DMS153 (cell line): ENCODE results near the gene GGA1.
"Not testable (repeated sequence)": the region's sequence is repeated elsewhere in the genome, so short reads cannot be mapped to it uniquely, and the experiment has no call there.

Source experiments
- DNase-seq: peaks from one replicate; lab custom pipeline; 2025; lab: John Stamatoyannopoulos, UW

The GGA1 gene

GRCh38 chr22:37650463-37651136 is 42.0 kb downstream of the GGA1 start:
- DNase-seq = no peak

- DNase-seq = no peak
These were observed 46.1 kb downstream of the GGA1 start for GRCh38 chr22:37654563-37655251.

GRCh38 chr22:37655252-37655563 is 46.6 kb downstream of the GGA1 start:
- DNase-seq = no peak

GRCh38 chr22:37656583-37656982 is 47.9 kb downstream of the GGA1 start:
- not testable (repeated sequence) for DNase-seq

- DNase-seq = no peak
These were observed 49.0 kb downstream of the GGA1 start for GRCh38 chr22:37657590-37658132.

GRCh38 chr22:37658133-37659065 is 49.8 kb downstream of the GGA1 start, which contains the start of gene PDXP:
Gene PDXP (plus strand): TSS chr22:37658723. CDS start chr22:37658783, 60 bp downstream.
- DNase-seq = peak; percentile 100

- DNase-seq = no peak
These were observed 50.6 kb downstream of the GGA1 start for GRCh38 chr22:37659066-37659896.

- DNase-seq = no peak
These were observed 51.5 kb downstream of the GGA1 start for GRCh38 chr22:37659897-37660708.

- no peak for DNase-seq
These were observed 52.0 kb downstream of the GGA1 start for GRCh38 chr22:37660709-37661045.

- DNase-seq = peak; percentile 62
These were observed 52.7 kb downstream of the GGA1 start for GRCh38 chr22:37661160-37661924.

GRCh38 chr22:37662039-37662438 is 53.4 kb downstream of the GGA1 start:
- DNase-seq = no peak

GRCh38 chr22:37663521-37664140 is 55.0 kb downstream of the GGA1 start:
- no peak for DNase-seq

GRCh38 chr22:37664249-37665101 is 55.8 kb downstream of the GGA1 start:
- no peak for DNase-seq

- DNase-seq = no peak
These were observed 56.9 kb downstream of the GGA1 start for GRCh38 chr22:37665487-37665886.

GRCh38 chr22:37669586-37669985 is 61.0 kb downstream of the GGA1 start:
- no peak for DNase-seq

- no peak for DNase-seq
These were observed 63.7 kb downstream of the GGA1 start for GRCh38 chr22:37672206-37672919.

- no peak for DNase-seq
These were observed 64.4 kb downstream of the GGA1 start for GRCh38 chr22:37672920-37673455.

- DNase-seq = no peak
These were observed 65.6 kb downstream of the GGA1 start for GRCh38 chr22:37674248-37674647.
